ENCODE data around the gene TNS3.
"Not testable (repeated sequence)": the region's sequence is repeated elsewhere in the genome, so short reads cannot be mapped to it uniquely, and the experiment has no call there.

TNS3 gene

DNA sequence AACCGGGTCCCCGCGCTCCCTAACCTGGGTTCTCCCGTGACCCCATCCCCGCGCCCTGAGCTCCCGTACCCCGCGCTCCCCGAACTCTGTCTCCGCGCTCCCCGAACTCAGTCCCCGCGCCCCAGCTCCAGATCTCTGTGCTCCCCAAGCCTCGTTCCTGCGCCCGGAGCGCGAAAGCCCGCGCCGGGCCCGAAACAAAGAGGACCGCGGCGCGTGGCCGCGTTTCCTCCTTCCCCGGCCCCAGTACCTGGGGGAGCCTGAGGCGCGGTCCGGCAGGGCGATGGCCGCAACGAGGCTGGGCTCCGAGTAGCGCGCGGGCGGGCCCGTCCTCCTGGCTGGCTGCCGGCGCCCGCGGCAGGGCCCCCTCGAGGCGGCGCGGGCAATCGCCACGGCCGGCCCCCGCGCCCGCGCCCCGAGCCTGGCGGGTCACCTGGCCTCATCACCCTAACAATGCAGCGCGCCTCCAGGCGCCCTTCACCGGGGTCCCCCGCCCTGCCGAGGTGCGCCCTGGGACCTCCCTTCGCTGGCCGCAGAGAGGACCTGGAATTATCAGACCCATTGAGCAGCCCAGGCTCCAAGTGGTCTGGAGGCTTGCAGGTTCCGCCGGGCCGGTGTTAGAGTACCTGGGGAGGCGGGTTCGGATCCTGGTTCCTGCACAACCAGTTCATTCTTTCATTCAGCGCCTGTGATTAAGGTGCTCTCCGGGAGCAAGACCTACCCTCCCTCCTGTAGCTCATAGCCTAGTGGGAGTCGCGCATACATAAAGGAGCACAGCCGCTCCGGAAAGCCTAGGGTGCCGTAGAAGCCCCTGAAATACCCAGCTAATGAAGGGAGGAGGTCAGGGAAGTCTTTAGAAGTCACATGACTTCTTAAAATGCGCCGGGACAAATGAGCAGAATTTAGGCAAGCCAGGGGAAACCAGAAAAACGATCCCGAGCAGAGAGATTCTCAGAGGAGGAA, at the start of gene TNS3:
Gene TNS3 (minus strand): TSS at position 308 of the 960 bp plus-strand sequence. CDS start 142,475 bp downstream, outside the sequence.
- no peak for DNase-seq

- no peak for DNase-seq
Measured at GRCh38 chr7:47631711-47632110, 49.8 kb upstream of the TNS3 start.

DNA sequence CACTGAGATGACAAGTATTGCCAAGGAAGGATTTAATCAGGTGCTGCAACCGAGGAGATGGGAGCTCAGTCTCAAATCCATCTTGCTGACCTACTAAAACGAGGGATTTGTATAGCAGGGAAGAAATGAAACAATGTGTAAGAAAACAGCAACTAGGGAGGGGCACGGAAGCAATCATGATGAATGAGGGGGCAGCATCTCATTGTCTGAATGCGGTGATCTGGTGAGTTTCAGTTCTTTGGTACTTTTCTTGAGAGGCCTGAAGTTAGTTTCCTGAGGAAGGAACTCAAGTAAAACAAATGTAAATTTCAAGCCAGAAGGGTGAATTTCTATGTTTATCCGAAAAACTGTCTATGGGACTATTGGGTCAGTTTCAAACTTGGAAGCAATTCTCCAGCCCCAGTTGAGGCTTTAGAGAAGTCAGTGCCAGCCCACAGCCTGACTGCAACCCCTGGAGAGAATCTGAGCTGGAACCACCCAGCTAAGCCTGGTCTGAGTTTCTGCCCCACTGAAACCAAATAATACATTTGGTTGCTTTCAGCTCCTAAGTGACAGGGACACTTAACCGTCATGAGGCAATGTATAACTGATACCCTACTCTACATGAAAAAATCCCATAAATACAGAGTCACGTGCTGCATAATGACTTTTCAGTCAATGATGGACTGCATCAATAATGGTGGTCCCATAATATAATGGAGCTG, 45.8 kb upstream of the TNS3 start:
- no peak for DNase-seq

- no peak for DNase-seq
Measured at GRCh38 chr7:47625861-47626715, 44.2 kb upstream of the TNS3 start.

DNA sequence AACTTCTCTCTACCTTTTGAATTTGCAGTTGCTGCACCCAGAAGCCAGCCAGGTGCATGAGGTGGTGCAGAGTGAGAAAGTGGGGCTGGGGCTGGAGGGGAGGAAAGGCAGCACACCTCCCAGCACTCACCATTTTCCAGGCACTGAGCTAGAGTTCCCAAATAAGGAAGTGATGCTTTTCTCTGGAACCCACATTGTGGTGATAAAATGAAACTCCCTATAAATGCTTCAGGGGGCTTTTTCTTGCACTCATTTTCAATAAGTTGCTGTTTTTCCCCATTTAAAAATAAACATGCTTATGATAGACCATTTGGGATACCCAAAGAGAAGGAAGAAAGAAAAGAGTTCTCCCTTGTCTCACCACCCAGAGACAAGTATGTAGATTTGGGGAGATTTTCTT, 42.8 kb upstream of the TNS3 start:
- no peak for DNase-seq

- DNase-seq, result no peak
Measured at GRCh38 chr7:47622946-47623640, 41.2 kb upstream of the TNS3 start.

GRCh38 chr7:47622586-47622945, 40.7 kb upstream of the TNS3 start:
- no peak for DNase-seq

DNA sequence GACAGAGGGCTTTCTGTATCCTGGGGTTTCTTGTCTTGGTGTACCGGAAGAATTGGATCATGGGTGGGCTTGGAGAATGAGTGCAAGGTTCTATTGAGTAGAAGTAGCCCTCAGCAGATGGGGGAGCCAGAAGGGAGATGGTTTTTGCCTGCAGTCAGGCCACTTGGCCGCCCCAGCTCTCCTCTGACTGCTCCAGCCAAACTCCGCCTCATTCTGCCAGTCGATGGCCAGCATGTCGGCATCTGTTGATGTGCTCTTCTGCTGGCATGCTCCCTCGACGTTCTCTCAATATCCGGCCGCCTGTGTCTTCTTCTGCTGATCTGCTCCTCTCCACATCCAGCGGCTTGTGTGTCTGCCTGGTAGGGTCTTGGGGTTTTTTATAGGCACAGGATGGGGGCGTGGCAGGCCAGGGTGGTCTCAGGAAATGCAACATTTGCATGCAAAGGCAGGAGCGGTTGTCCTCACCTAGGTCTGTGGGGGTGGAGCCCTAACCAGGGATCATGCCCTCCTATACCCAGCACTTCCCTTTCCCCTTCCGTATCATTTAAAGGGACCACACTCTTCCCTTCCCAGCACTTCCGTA, 40.2 kb upstream of the TNS3 start:
- no peak for DNase-seq

DNA sequence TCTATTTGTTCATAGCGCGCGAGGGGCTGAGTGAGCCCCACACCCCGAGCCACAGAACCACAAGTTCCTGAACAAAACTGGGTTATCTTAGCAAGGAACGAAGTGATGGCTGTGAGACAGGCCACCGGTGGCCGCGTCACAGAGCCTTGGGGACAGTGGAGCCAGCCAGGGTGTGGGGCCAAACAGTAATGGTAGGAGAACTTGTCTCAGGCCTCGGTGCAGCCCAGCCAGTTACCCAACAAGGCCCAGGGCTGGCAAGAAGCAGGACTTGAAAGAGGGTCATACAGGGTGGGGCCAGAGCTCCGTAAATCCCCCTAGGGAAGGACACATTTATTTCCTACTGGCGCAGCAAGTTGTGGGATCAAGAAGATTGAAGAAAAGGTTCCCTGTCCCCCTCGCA, 39.4 kb upstream of the TNS3 start:
- DNase-seq, result no peak

DNA sequence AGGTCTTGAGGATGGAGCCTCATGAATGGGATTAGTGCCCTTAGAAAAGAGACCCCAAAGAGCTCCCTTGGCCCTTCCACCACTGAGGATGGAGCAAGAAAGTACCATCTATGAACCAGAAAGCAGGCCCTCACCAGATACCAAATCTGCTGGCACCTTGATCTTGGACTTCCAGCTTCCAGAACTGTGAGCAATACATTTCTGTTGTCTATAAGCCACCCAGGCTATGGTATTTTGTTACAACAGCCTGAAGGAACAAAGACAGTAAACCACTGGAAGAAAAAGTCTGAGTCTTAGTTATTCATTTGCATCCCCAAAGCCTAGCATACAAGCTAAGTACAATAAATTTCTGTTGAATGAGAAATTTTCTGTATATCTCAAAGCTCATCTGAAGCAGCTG, 37.9 kb upstream of the TNS3 start:
- DNase-seq, result no peak

DNA sequence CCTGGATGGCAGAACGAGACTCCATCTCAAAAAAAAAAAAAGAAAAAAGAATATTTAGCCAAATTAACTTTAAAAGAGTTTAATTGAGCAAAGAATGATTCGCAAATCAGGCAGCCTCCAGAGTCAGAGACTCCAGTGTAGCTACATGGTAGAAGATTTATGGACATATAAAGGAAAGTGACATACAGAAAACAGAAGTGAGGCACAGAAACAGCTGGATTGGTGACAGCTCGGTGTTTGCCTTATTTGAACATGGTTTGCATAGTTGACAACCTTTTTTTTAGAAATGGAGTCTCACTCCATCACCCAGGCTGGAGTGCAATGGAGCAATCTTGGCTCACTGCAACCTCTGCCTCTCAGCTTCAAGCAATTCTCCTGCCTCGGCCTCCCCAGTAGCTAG, 35.2 kb upstream of the TNS3 start:
- DNase-seq, result no peak

DNA sequence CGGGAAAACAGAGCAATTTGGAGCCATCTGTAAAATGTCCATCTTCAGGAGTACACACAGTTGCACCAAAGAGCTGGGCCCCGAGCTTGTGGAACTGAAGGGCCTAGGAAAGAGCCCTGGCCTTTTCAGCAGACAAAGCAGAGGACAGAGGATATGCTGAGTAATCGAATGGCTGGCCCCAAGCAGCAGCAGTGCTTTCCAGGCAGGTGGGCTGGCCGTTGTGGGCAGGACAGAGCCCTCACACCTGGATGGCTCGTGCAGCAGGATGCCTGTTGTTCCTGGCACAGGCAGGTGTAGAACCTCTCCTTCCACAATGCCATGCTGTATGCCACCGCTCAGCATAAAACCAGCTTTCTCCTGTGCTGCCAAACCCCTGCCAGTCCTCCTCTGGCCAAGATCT, 32.5 kb upstream of the TNS3 start:
- DNase-seq, result no peak

- no peak for DNase-seq
Measured at GRCh38 chr7:47611045-47611511, 29.2 kb upstream of the TNS3 start.

DNA sequence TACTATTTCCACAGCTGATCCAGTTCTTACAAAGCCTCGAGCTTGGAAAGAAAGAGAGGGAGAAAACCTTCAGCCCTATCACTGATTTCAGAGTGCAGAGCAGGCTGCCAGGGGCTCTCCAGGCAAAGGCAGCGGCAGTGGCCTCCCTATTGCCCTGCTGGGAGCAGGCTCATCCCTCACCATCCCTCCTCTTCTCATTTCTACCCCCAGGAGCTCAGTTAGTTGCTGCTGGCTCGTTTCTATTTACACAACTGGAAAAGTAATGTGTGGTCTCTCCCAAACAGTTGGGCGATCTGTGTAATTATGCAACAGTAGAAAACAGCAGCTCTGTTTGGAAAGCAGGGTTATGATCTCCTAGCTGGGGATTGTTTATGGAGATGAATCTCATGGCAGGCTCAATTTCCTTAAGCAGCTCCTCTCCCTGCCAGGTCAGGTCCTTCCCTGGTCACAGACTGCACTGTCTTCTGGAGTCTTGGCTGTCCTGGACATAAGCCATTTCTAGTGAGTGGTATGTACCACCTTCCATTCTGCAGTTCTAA, 28.7 kb upstream of the TNS3 start:
- DNase-seq, result no peak

DNA sequence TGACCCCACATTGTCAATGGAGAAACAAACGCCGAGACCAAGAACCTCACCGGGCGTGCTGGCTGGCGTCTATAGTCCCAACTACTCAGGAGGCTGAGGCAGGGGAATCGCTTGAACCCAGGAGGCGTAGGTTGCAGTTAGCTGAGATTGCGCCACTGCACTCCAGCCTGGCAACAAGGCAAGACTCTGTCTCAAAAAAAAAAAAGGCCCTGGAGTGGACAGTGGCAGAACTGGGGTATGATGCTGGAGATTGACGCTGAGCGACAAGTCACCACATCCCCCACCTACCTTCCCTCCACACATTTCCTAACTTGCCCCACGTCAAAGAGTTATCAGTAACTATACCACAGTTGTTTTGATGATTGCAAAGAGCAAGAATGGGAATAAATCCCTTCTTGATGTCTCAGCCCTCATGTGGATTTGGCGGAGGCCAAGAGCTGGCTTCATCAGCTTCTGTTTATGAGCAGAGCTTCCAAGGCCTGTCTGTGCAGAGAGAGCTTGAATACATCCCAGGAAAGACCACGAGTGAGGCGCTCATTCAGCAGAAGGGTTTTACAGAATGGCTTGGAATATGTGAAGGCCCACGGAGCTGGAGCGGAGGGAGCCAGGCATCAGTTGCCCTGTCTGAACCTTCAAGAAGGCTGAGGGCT, 28.0 kb upstream of the TNS3 start:
- DNase-seq, result no peak

- not testable (repeated sequence) for DNase-seq
Measured at GRCh38 chr7:47606593-47607046, 24.7 kb upstream of the TNS3 start.

DNA sequence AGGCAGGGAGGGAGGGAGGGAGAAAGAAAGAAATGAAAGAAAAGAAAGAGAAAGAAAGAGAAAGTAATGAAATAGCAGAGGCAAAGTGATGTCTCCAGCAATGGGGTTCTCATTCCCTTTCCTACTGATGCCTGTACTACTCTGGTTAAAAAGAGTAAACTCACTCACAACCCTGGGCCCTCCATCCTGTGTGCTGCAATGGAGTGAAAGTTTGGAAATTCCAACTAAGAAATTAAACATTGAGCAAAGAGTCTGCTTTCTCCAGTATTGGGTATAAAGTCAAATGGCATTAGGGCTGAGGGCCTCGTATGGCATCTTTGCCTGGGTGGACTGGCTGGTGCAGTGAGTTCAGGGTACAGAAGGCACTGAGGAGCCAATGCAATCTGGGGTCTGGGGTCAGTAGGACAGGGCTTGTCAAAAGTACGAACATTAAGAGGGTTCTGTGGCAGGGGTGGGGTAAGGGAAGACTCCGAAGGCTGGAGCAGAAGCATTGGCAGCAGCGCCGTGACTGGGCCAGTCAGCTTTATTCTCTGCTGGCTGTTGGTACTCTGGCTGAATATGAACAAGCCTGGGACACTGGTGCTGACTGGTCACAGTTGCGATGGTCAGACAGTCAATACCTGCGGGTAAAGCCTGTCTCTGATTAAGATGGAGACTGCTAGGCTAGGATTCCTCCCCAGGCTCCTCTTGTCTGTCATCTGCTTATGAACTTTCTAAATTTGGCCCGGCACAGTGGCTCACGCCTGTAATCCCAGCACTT, 24.1 kb upstream of the TNS3 start:
- no peak for DNase-seq

GRCh38 chr7:47604496-47604890, 22.6 kb upstream of the TNS3 start:
- DNase-seq, result no peak

DNA sequence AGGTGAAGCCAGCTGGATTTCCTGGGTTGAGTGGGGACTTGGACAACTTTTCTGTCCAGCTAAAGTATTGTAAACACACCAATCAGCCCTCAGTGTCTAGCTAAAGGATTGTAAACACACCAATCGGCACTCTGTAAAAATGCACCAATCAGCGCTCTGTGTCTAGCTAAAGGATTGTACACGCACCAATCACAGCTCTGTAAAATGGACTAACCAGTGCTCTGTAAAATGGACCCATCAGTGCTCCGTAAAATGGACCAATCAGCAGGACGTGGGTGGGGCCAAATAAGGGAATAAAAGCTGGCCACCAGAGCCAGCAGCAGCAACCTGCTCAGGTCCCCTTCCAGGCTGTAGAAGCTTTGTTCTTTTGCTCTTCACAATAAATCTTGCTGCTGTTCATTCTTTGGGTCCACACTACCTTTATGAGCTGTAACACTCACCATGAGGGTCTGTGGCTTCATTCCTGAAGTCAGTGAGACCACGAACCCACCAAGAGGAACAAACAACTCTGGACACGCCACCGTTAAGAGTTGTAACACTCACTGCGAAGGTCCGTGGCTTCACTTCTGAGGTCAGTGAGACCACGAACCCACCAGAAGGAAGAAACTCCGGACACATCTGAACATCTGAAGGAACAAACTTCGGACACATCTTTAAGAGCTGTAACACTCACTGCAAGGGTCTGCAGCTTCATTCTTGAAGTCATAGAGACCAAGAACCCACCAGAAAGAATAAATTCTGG, 21.8 kb upstream of the TNS3 start:
- DNase-seq, result not testable (repeated sequence)

All from activated CD4-positive, alpha-beta T cell treated with anti-CD3 and anti-CD28 coated beads, Interleukin-10, Interleukin-2, amounts not matched to agents 100 ng/mL and 50 ng/mL, durations not matched to agents 16 hours and 8 hours (primary cell).